B cell (primary cell): ENCODE data around the gene PLEKHA7.

ENCODE experiments used
- CTCF ChIP-seq: fragments of 200-600 bp; IDR thresholded peaks from one replicate; pipeline ENCODE4 v1.8.0; 2022; ENCODE audit warnings: antibody characterized with exemption, mild to moderate bottlenecking
- EZH2 ChIP-seq: IDR thresholded peaks from 2 replicates; pipeline ENCODE4 v1.6.1; 2012; ENCODE audit warnings: borderline replicate concordance, low read depth, mild to moderate bottlenecking, moderate library complexity, low read length; ENCODE audit not compliant: insufficient read depth, poor library complexity, severe bottlenecking

- TF ChIP-seq CTCF (no peak), EZH2 (no peak)
Observed at GRCh38 chr11:16778876-16779275, 235.3 kb downstream of the PLEKHA7 start.
